ENCODE measurements around the gene MAP3K2.

MAP3K2 gene

GRCh38 chr2:127411653-127412369 lies 24.0 kb upstream of the MAP3K2 start:
- DNase-seq = peak in 3 of 42 donors; percentile 11 to 37 (median 22)
- intact Hi-C loops (cut with DNase I) = no loop called here

GRCh38 chr2:127410871-127411652 lies 23.3 kb upstream of the MAP3K2 start:
- DNase-seq = peak in 2 of 42 donors; percentile 15 to 23

GRCh38 chr2:127409716-127410115 lies 21.9 kb upstream of the MAP3K2 start:
- DNase-seq = peak in 4 of 42 donors; percentile 6 to 29 (median 13)
- intact Hi-C loops (cut with DNase I) = loop anchor here (2.0 kb wide), 1 partner anchor 23 kb away; the partner anchor contains the start of gene MAP3K2

More at GRCh38 chr2:127410871-127411652, 23.3 kb upstream of the MAP3K2 start:
- intact Hi-C loops (cut with DNase I) = no loop called here

- DNase-seq = peak in 2 of 42 donors; percentile 8 to 46
- intact Hi-C loops (cut with DNase I) = loop anchor here (2.0 kb wide), 1 partner anchor 22 kb away; the partner anchor contains the start of gene MAP3K2
These were observed 21.0 kb upstream of the MAP3K2 start for GRCh38 chr2:127408807-127409099.

- peak; percentile 65 to 96 (median 92) for DNase-seq
- intact Hi-C loops (cut with DNase I) = loop anchor here (2.0 kb wide), 1 partner anchor 21 kb away; the partner anchor contains the start of gene MAP3K2
These were observed 20.4 kb upstream of the MAP3K2 start for GRCh38 chr2:127408004-127408806.

- peak in 1 of 42 donors; percentile 20 for DNase-seq
- intact Hi-C loops (cut with DNase I) = loop anchor here (2.0 kb wide), 1 partner anchor 21 kb away; the partner anchor contains the start of gene MAP3K2
These were observed 19.9 kb upstream of the MAP3K2 start for GRCh38 chr2:127407661-127408003.

- intact Hi-C loops (cut with DNase I) = no loop called here
- DNase-seq = peak in 6 of 42 donors; percentile 7 to 38 (median 12)
These were observed 19.3 kb upstream of the MAP3K2 start for GRCh38 chr2:127407091-127407490.

GRCh38 chr2:127406454-127406853 lies 18.7 kb upstream of the MAP3K2 start:
- intact Hi-C loops (cut with DNase I) = no loop called here
- DNase-seq = peak in 5 of 42 donors; percentile 7 to 42 (median 18)

- intact Hi-C loops (cut with DNase I) = loop anchor here (2.0 kb wide), 1 partner anchor 14 kb away; the partner anchor contains the start of gene PROC
- DNase-seq = peak in 2 of 42 donors; percentile 3 to 21
These were observed 17.5 kb upstream of the MAP3K2 start for GRCh38 chr2:127405255-127405610.

- peak in 4 of 42 donors; percentile 10 to 44 (median 26) for DNase-seq
- intact Hi-C loops (cut with DNase I) = loop anchor here (2.0 kb wide), 1 partner anchor 14 kb away; the partner anchor contains the start of gene PROC
These were observed 16.9 kb upstream of the MAP3K2 start for GRCh38 chr2:127404466-127405254.

GRCh38 chr2:127403460-127403859 lies 15.7 kb upstream of the MAP3K2 start:
- intact Hi-C loops (cut with DNase I) = no loop called here
- DNase-seq = peak in 3 of 42 donors; percentile 8 to 41 (median 29)

- intact Hi-C loops (cut with DNase I) = no loop called here
- peak in 2 of 42 donors; percentile 18 to 25 for DNase-seq
These were observed 14.3 kb upstream of the MAP3K2 start for GRCh38 chr2:127401757-127402695.

GRCh38 chr2:127400897-127401756 lies 13.4 kb upstream of the MAP3K2 start:
- DNase-seq = peak in 2 of 42 donors; percentile 35 to 36
- intact Hi-C loops (cut with DNase I) = no loop called here

GRCh38 chr2:127400533-127400896 lies 12.7 kb upstream of the MAP3K2 start:
- intact Hi-C loops (cut with DNase I) = no loop called here
- DNase-seq = peak in 1 of 42 donors; percentile 27

- peak in 28 of 42 donors; percentile 34 to 86 (median 61) for DNase-seq
- intact Hi-C loops (cut with DNase I) = no loop called here
These were observed 10.4 kb upstream of the MAP3K2 start for GRCh38 chr2:127398239-127398590.

GRCh38 chr2:127397568-127398238 lies 9.9 kb upstream of the MAP3K2 start:
- peak in 1 of 42 donors; percentile 32 for DNase-seq
- intact Hi-C loops (cut with DNase I) = no loop called here

Measured in head of caudate nucleus (tissue), 42 donors.